ENCODE measurements around the gene VARS1.

GRCh38 chr6:31796993-31797385, 1.4 kb upstream of the VARS1 start:
- TF ChIP-seq POLR2A (IDR thresholded peaks at IDR 0.05; ENCODE audit: low read depth, low read length) (no peak), TAF1 (IDR thresholded peaks at IDR 0.05; ENCODE audit: low read depth, low read length) (no peak)

All from GM12891 (cell line).